Hepatocyte (in vitro differentiated cells): ENCODE measurements around the gene EEFSEC. TPM values are rescaled to one million over a fixed set of nuclear protein-coding genes. Genes with fewer than 3 reads are reported as not detected.

Experiments
- DNase-seq: peaks from one replicate; pipeline ENCODE4 v3.0.0-alpha.2; 2016; ENCODE audit warnings: low spot score
- H2AFZ ChIP-seq: fragments of 200-600 bp; sonication (generic); 2 replicates; pipeline ENCODE4 v1.6.0; 2016; ENCODE audit warnings: antibody characterized with exemption, mild to moderate bottlenecking
- H3K27ac ChIP-seq: fragments of 200-600 bp; sonication (generic); 2 replicates; pipeline ENCODE4 v1.5.1; 2016; ENCODE audit warnings: mild to moderate bottlenecking
- H3K27me3 ChIP-seq: fragments of 200-600 bp; sonication (generic); 2 replicates; pipeline ENCODE4 v1.6.1; 2016
- H3K36me3 ChIP-seq: fragments of 200-600 bp; sonication (generic); replicated peaks from 2 replicates; pipeline ENCODE4 v1.5.1; 2016; ENCODE audit warnings: low read depth; ENCODE audit not compliant: insufficient read depth
- H3K4me1 ChIP-seq: fragments of 200-600 bp; sonication (generic); 2 replicates; pipeline ENCODE4 v1.5.1; 2016; ENCODE audit warnings: mild to moderate bottlenecking, moderate library complexity; ENCODE audit not compliant: insufficient read depth
- H3K4me2 ChIP-seq: fragments of 200-600 bp; sonication (generic); 2 replicates; pipeline ENCODE4 v1.6.0; 2016
- H3K4me3 ChIP-seq: fragments of 200-600 bp; sonication (generic); 2 replicates; pipeline ENCODE4 v1.5.1; 2016; ENCODE audit warnings: mild to moderate bottlenecking
- H3K79me2 ChIP-seq: fragments of 200-600 bp; sonication (generic); 2 replicates; pipeline ENCODE4 v1.6.0; 2017; ENCODE audit warnings: mild to moderate bottlenecking
- H3K9me2 ChIP-seq: fragments of 200-600 bp; sonication (generic); replicated peaks from 2 replicates; pipeline ENCODE4 v1.6.0; 2017; ENCODE audit warnings: mild to moderate bottlenecking; ENCODE audit not compliant: insufficient read depth
- H3K9me3 ChIP-seq: fragments of 200-600 bp; sonication (generic); 2 replicates; pipeline ENCODE4 v1.5.1; 2016; ENCODE audit warnings: low read depth, mild to moderate bottlenecking
- H4K20me1 ChIP-seq: fragments of 200-600 bp; sonication (generic); 2 replicates; pipeline ENCODE4 v1.6.0; 2016; ENCODE audit warnings: mild to moderate bottlenecking; ENCODE audit not compliant: insufficient read depth, poor library complexity, severe bottlenecking
- CTCF ChIP-seq: fragments of 200-600 bp; sonication (generic); IDR thresholded peaks from 2 replicates; pipeline ENCODE4 v1.5.1; 2016; ENCODE audit warnings: antibody characterized with exemption, mild to moderate bottlenecking; ENCODE audit not compliant: poor library complexity
- EZH2 ChIP-seq: fragments of 200-600 bp; sonication (generic); IDR thresholded peaks from 2 replicates; pipeline ENCODE4 v1.6.1; 2016; ENCODE audit warnings: antibody characterized with exemption, mild to moderate bottlenecking, borderline replicate concordance
- EZH2phosphoT487 ChIP-seq: fragments of 200-600 bp; sonication (generic); IDR thresholded peaks from one replicate; pipeline ENCODE4 v1.6.1; 2018; ENCODE audit warnings: antibody characterized with exemption, mild to moderate bottlenecking, low read depth, moderate library complexity; ENCODE audit not compliant: unreplicated experiment, severe bottlenecking
- WGBS: methylation state at CpG from one replicate; pipeline ENCODE4 v1.1.6; 2016; ENCODE audit warnings: low lambda C conversion rate; ENCODE audit errors: missing lambda C conversion rate; 5-methylcytosine and 5-hydroxymethylcytosine counted together
- polyA plus RNA-seq: library from polyadenylated mRNA; unstranded; fragments of >200 nt; fragmentation: Nextera tagmentation; extraction: Ambion mirVana; gene quantifications from 2 replicates; pipeline ENCODE4 v1.2.1, GENCODE V29; 2016
- total RNA-seq: library from RNA; depleted of rRNA; stranded (reverse); fragments of >200 nt; gene quantifications from 2 replicates; pipeline ENCODE4 v1.2.3, GENCODE V29; 2014

Gene EEFSEC
- total and polyA plus RNA-seq, 2 experiments from 2014 or later: 9.8 to 17.5 TPM

DNA sequence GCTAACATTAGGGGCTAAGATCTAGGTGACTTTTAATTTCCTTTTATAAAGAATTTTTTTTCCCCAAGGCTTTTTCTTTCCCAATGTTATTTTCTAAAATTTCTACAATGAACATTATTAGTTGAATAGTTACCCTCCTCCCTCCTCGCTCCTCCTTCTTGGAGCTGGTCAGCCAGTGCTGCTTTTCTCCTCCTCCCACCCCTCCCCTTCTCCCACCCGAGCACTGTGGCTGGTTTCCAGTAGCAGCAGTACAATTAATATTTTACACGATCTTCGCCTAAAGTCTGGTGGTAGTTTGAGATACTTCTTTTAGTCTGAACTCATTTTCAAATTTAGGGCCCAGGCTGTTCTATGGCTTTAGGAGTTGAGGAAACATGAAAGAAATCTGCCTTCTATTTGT is 41.6 kb downstream of the EEFSEC start:
- 47% methylated on average over 4 of the region's 4 CpGs for WGBS
- Histone ChIP-seq H3K79me2 (no peaks in the 10 kb centered on the region), H3K4me3 (no peak overlapping the region), H3K27me3 (no peaks in the 10 kb centered on the region), H3K27ac (no peak overlapping the region), H3K4me1 (peaks cover 5% of the 10 kb centered on the region), H2AFZ (no peak overlapping the region), H3K9me3 (no peaks in the 10 kb centered on the region), H3K9me2 (no peaks in the 10 kb centered on the region), H4K20me1 (no peaks in the 10 kb centered on the region), H3K4me2 (peak overlapping the region; percentile 25), H3K36me3 (no peaks in the 10 kb centered on the region)
- no peak for DNase-seq
- TF ChIP-seq EZH2 (no peak), CTCF (no peak), EZH2phosphoT487 (no peak)

DNA sequence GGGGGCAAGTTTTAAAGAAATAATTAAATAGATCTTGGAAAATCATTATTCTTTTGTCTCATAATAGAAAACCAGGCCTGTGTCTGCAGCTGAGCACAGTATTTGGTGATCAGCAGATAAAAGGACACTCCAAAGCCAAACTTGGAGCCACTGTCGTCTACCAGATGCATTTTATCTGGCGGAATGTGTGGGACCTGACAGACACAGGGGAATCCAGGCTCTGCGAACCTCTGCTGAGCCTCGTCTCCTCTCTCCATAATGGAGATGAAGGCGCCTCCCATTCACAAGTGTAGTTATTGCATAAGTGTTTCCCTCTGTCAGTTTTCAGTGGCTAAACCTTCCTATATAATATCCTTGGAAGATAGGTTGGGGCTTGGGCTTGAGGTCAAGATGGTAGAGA is 42.1 kb downstream of the EEFSEC start:
- no peaks in the 10 kb centered on the region for H3K9me3 ChIP-seq
- no peak for TF ChIP-seq EZH2phosphoT487
- H3K36me3 ChIP-seq: no peaks in the 10 kb centered on the region
- no peak for DNase-seq
- no peak overlapping the region for H3K4me2 ChIP-seq
- no peaks in the 10 kb centered on the region for H3K79me2 ChIP-seq
- no peaks in the 10 kb centered on the region for H3K9me2 ChIP-seq
- H2AFZ ChIP-seq: no peak overlapping the region
- H3K4me3 ChIP-seq: no peak overlapping the region
- no peak overlapping the region for H3K27ac ChIP-seq
- peaks cover 5% of the 10 kb centered on the region for H3K4me1 ChIP-seq
- H4K20me1 ChIP-seq: no peaks in the 10 kb centered on the region
- 76% methylated on average over 5 of the region's 5 CpGs for WGBS
- H3K27me3 ChIP-seq: no peaks in the 10 kb centered on the region

DNA sequence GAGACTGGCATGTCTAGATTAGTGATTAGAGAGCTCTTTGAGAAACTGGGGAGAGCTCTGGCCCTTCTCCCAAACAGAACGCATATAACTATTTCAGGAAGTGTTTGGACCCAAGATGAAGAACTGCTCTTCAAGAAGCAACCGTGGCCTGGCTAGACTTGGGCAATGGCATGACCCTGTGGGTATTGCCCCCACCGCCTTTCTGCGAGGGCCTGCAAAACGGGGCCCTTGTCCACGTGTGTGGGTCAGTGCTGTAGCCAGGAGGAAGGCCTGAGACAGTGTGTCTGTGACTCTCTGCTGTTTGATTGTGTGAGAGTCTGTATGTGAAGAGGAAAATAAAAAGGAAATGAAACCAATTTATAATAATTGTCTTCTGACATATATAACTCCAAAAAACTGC is 42.5 kb downstream of the EEFSEC start:
- TF ChIP-seq EZH2: no peak
- no peak for TF ChIP-seq EZH2phosphoT487
- TF ChIP-seq CTCF: no peak
- DNase-seq: no peak
- Histone ChIP-seq H3K27me3 (no peaks in the 10 kb centered on the region), H3K4me2 (no peak overlapping the region), H3K4me1 (peaks cover 5% of the 10 kb centered on the region), H2AFZ (no peak overlapping the region), H3K9me3 (no peaks in the 10 kb centered on the region), H3K79me2 (no peaks in the 10 kb centered on the region), H3K4me3 (no peak overlapping the region), H3K36me3 (no peaks in the 10 kb centered on the region), H4K20me1 (no peaks in the 10 kb centered on the region), H3K9me2 (no peaks in the 10 kb centered on the region), H3K27ac (no peak overlapping the region)
- WGBS: 85% methylated on average over 6 of the region's 6 CpGs

GRCh38 chr3:128196647-128197046 is 43.4 kb downstream of the EEFSEC start:
- WGBS: 88% methylated on average over 4 of the region's 4 CpGs
- no peak overlapping the region for H3K27ac ChIP-seq
- TF ChIP-seq EZH2phosphoT487 (no peak), CTCF (no peak), EZH2 (no peak)
- no peak overlapping the region for H3K4me2 ChIP-seq
- no peaks in the 10 kb centered on the region for H3K27me3 ChIP-seq
- H2AFZ ChIP-seq: no peak overlapping the region
- no peaks in the 10 kb centered on the region for H3K36me3 ChIP-seq
- DNase-seq: no peak
- H4K20me1 ChIP-seq: no peaks in the 10 kb centered on the region
- no peaks in the 10 kb centered on the region for H3K9me3 ChIP-seq
- H3K4me1 ChIP-seq: peaks cover 5% of the 10 kb centered on the region
- no peaks in the 10 kb centered on the region for H3K9me2 ChIP-seq
- no peaks in the 10 kb centered on the region for H3K79me2 ChIP-seq
- no peak overlapping the region for H3K4me3 ChIP-seq
